Endometrium (tissue), 2 donors: ENCODE measurements around the gene FAM53A.
"Not testable (repeated sequence)": the region's sequence is repeated elsewhere in the genome, so short reads cannot be mapped to it uniquely, and the experiment has no call there.

Experiments used
- FAIRE-seq: peaks from 2 replicates; lab custom pipeline; 2012; peaks lifted over from hg19 to GRCh38; lab: Jason Lieb, UNC
- donor health status: control.
- donor health status: control.

FAM53A gene

DNA sequence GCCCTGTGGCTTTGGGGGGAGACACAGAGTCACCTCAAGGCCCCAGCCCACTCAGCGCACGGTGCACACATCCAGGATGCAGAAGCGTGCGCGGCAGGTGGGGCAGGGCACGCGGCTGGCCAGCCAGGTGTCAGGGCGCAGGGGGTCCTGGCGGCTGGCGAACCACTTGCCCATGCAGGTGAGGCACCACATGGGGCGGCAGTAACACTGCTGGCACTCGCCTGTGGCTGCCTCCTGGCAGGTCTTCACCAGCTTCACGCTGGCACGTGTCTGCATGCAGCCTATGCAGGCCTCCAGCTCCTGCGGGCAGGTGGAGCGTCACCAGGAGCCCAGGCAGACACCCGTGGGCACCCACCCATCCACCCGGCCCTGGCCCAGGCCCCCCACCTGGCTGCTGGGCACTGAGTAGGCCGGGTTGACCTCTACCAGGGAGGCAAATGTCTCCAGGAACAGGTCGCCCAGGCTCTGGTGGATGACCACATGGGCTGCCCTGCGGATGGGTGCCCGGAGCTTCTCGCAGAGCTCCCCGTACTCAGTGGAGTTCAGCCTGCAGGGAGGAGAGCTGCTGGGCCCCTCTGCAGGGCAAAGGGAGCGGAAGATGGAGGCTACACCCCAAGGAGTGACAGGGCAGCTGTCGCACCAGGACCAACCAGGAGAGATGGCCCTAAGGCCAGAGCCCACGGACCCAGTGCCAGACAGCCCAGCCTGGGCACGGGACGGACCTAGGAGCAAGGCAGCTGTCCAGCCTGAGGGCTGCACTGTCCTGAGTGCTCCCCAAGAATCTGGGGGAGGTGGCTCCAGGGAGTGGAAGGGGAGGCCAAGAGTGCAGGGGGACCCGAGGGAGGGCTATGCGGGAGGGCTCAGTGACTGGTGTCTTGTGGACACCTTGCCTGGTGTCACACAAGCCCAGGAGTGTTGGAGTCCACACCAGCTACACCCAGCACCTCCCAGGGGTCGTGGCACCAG lies 33.3 kb upstream of the FAM53A start:
- no peak for FAIRE-seq

DNA sequence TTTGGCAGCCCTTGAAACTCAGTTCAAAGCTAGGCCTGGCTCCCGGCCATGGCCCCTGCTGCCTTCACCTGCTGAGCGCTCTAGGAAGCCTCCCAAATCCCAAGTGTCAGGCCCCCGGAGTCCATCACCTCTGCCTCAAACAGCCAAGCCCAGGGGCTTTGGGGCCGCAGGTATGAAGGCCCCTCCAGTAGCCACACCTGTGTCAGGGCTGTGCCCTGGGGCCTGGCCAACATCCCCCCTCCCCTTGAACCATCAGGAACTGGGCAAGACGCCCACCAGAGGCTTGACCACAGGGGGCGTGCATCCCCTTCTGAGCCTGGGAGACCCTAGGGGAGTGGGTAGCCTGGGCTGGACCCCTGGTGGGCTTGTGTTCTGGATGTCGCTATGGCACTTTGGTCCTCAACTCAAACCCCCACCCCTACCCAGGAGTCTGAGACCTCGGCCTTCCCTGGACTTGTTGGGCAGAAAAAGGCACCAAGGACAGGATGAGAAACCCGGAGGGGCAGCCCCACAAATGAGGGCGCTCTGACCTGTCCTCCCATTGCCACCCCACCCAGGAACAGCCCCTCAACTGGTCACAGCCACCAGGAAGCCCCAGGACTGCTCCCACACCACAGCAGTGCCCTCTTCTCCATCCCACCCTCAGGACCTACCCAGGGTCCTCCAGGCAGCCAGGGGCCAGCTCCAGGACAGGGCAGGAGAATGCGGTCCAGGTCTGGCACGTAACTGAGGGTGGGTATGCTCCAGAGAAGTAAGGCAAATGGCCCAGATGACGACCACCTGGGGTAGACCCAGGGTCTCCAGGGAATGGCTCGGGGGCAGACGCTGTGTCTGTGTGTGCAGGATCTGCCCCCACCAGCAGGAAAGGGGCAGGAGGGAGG lies 32.2 kb upstream of the FAM53A start:
- no peak for FAIRE-seq

DNA sequence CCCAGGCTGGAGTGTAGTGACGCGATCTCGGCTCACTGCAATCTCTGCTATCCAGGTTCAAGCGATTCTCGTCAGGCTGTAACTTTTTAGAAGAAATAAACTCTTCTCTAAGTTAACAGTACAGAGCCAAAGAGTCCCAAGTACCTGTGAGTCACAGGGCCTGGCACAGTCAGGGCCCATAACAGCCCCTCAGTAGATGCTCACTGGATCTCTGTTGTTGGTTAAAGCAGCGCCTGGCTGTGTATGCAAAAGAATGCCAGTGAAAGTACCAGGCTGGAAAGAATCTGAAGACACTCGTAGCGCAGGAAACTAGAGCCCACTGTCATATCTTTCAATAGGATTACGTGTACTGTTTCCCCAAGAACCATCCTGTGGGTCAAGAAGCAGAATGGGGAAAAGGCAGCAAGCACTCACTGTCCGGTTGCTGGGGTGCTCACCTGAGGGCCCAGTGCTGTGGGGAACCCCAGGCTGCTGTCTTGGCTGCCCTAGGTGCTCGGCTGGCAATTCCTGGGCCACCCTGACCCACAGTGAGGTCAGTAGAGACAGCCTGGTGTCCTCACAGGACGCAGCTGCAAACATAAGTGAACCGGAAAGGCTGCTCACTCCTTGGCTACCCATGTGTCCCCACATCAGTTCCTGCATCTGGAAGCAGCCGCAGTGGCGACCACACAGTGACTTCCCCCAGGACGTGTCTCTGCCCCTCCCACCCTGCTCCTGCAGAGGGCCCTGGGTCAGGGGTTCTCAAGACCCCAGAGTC lies 31.1 kb upstream of the FAM53A start:
- no peak for FAIRE-seq

DNA sequence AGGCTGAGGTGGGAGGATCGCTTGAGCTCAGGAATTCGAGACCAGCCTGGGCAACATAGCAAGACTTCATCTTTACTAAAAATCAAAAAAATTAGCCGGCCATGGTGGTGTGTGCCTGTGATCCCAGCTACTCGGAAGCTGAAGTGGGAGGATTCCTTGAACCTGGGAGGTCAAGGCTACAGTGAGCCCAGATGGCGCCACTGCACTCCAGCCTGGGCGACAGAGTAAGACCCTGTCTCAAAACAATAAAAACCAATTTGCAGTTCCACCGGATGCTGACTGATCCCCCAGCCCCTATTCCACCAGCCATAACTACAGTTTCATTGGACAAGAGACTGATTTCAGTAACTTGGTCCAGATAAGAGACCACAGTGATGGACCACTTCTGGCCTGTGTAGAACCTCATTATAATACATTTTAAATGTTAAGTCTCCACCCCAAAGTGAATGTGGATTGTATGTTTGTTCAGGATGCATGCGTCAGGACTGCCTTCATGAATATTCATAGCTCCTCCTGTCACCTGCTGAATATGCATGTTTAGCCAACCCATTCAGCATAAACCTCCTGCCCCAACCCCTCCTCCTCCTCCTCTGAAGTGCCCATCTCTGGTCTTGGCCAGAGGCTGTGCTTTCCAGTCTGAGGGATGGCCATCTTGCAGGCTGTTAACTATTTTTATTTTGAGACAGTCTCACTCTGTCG lies 30.3 kb upstream of the FAM53A start:
- FAIRE-seq = no peak

DNA sequence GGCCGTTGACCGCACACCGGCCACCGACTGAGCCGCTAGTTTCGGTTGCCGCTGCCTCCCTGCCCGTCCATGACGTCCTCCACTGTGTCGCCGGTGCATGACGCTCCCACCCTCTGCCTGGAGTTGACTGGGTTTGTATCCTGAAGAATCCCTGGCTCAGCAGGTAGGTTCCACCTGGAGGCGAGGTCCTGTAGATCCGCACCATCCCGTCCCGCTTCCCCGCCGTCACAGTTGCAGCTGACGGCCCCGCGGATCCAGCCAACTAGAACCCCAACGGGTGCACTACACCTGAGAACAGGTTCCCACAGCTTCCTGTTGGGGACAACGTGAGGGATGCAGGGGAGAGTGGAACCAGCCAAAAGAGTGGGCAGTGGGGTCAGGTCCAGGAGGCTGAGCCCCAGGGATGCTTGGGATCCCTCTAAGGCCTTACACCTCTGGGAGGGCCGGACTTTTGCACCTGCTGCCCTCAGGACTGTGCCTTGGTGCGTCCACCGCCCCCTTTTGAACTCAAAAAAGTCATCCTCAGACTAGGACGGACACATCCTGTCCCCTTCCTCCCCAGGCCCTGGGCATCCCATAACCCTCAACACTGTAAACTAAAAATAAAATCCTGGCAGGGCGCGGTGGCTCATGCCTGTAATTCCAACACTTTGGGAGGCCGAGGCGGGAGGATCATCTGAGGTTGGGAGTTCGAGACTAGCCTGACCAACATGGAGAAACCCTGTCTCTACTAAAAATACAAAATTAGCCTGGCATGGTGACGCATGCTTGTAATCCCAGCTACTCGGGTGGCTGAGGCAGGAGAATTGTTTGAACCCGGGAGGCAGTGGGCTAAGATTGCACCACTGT lies 29.1 kb upstream of the FAM53A start:
- no peak for FAIRE-seq

DNA sequence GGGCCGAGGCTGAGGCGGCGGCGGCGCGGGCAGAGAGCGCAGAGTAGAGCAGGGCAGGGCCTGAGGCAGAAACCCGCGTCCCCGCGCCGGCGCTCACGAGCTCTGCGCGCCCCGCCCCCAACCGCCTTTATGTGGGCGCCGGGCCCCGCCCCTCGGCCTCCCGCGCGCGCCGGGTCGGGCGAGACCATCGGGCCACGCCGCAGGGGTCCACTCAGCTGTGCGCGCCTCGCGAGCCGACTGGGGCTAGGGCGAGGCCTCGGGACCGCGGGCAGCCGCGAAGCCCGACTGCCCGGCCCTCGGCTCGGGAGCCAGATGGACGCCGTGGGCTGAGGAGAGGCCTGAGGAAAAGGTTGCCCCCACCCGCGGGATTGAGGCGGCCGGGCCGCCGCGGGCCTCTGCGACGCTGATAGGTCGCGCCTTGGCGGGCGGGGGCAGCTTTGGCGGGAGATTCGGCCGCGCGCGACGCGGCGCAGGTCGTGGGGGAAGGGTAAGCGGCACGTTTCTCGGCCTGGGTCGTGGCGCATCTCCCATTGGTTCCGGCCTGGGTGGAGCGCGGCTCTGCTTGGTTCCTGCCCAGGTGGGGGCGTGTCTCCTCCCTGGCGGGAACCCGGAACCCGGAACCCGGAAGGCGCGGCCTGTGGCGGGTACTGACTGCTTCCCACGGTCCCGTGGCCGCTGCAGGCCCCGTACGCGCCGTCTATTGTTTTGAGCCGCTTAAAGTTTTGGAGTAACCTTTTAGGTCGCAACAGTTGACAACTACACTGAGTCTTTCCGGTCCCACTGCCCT lies 28.3 kb upstream of the FAM53A start, which contains the start of gene SLBP:
SLBP (minus strand) TSS at position 104 of the 787 bp plus-strand sequence. CDS start 131 bp downstream, outside the sequence.
- FAIRE-seq = no peak

DNA sequence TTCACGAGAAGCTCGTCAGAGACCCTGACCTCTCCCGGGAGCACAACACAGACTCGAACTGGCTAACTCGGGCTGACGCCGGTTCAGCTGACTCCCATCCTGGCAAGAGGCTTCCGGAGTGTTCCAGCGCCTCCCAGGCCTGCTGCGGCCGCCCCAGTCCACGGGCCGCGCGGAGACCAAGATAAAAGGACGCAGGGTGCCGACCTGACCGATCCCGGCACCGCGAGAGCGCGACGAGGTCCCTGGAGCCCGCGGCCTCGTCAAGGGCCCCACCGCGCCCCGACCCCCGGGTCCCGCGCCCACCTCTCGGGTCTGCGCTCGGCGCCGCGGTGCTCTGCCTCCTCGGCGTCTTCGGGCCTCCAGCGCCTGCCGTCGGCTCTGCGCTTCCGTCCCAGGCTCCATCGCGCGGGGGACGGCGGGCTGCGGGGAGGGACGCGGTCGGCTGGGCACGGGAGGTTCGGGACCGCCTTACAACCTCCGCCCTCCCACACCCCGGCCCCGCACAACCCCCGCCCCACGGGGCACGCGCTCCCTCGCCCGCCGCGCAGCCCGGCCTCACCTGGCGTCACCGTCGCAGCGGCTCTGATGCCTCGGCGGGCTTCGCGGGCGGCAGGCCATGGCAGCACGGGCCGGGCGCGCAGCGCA lies 27.6 kb upstream of the FAM53A start:
- FAIRE-seq = no peak

DNA sequence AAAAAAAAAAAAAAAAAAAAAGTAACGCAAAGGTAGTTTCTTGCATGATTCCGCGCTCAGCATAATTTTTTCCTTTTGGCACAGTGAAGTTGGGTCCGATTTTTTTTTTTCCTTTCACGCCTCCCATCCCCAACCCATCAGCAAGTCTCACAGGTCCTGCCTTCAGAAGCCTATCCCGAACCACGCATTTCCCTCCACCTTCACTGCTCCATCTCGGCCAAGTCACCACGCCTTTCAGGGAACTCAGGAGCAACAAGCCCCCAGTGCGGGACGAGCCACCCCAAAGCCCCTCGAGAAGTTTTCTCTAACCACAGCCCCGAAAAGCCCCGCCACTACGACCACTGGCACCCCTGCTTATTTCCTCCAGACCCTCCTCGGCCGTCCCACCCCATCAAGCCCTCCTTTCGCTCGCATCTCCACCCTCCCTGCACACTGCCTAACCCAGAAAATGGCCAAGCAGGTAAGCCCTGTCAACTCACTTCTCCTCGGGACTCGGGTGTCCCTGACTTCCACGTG lies 27.0 kb upstream of the FAM53A start:
- no peak for FAIRE-seq

DNA sequence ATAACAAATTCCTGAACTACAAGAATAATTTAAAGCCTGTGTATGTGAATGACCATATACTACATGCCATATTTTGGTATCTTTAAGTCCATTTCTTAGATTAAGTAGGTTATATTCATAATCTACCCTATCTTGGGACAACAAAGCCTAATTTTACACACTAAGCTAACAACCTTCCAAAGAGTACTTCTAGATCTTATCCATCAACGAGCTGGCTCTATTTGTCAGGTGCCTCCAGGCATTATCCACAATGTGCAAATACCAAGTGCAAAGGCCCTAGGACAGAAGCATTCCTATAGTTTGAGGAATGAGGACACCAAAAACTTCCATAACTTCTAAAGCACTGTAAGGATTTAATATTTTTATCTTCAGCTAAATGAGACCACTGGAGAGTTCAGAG lies 24.5 kb upstream of the FAM53A start:
- FAIRE-seq = no peak

DNA sequence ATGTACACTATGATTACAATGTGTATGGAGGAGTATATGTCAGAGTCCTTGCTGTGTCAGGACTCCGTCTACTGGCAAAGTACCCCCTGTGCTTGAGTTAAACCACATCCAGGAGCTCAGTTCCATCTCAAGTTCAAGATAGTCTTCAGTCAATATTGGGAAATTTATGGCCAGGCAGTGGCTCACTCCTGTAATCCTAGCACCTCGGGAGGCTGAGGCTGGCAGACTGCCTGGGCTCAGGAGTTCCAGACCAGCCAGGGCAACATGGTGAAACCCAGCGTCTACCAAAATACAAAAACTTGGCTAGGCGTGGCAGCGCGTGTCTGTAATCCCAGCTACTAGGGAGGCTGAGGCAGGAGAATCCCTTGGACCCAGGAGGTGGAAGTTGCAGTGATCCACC lies 22.2 kb upstream of the FAM53A start:
- no peak for FAIRE-seq

DNA sequence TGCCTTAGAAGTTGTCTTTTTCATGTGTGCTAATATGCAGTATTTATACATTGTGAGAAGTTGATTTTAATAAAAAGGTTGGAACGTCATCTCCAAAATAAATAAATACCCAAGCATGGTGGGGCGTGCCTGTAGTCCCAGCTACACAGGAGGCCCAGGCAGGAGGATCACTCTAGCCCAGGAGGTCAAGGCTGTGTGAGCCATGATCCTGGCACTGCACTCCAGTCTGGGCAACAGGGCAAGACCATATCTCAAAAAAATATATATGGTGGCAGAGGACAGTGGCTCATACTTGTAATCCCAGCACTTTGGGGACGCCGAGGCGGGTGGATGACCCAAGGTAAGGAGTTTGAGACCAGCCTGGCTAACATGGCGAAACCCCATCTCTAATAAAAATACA lies 21.6 kb upstream of the FAM53A start:
- no peak for FAIRE-seq

DNA sequence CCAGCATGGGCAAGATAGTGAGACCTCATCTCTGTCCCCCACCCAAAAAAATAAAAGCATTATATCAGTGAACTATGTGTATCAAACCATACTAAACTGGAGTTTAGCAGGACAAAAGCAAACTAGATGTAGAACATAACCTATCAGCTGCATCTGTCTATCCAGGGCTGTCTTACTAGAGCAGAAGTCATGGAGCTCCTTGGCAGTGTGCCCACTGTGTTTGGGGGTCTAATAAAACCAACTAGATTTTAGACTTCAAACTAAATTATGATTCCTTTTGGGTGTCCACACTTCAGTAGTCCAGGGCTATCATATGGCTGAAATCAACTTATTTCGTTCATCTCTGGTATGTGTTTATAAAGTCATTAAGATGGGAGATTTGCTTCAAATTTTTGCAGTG lies 19.8 kb upstream of the FAM53A start:
- no peak for FAIRE-seq

DNA sequence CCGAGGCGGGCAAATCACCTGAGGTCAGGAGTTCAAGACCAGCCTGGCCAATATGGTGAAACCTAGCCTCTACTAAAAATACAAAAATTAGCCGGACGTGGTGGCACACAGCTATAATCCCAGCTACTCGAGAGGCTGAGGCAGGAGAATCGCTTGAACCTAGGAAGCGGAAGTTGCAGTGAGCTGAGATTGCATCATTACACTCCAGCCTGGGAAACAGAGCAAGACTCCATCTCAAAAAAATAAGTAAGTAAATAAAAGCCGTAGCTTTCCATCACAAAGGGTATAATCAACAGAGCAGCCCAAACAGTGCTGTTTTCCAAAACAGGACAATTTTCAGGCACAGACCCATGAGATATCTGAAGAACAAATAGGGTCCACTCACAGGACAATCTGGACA lies 17.6 kb upstream of the FAM53A start:
- not testable (repeated sequence) for FAIRE-seq

DNA sequence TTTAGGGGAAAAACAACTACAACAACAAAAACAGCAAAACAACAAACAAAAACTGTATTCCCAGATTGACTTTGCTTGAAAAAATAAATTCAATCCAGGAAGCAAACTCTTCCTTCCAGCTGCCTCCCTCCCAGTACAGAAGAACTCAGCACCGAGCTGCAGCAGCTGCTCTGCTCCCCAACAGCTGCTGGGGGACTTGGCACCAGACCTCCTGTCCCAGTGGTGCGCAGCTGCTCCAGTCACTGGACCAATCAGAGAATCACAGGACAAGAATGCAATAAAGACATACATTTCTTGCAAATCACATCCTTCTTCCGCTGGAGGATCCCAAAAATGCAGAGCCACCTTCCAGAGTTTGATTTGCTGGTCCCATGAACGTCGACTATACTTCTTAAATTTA lies 11.8 kb upstream of the FAM53A start:
- peak; percentile 26 for FAIRE-seq

DNA sequence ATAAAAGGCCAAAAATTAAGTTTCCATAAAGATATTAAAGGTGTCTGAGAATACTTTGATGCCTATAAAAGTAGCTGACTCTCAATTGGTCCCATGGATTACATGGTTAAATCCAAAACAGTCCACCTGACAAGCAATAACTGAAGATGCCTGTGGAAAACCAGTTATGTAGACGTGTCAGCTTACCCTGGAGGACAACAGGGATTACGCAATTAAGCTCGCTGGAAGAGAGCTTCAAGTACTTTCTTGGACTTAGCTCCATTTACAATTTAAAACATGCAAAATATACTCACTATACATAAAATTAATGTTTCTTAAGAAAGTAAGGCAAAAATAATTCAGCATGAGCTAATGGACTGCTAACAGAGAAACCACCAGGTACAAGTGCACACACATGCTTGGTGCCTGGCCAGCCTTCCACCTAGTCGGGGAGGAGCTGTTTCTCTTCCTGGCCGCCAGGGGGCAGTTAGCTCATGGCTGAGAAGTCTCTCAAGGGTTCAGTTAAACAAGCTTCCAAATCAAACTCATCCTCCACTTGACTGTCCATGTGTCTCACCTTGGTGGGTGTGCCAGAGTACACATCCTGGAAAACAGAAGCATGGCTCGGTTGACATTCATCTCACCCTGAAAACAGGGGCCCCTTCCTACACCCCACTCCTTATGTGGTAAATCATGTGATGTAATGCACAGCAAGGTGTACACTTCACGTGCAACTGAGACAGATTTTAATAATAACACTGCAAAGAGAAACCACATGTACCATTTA lies 9.2 kb upstream of the FAM53A start:
- no peak for FAIRE-seq

DNA sequence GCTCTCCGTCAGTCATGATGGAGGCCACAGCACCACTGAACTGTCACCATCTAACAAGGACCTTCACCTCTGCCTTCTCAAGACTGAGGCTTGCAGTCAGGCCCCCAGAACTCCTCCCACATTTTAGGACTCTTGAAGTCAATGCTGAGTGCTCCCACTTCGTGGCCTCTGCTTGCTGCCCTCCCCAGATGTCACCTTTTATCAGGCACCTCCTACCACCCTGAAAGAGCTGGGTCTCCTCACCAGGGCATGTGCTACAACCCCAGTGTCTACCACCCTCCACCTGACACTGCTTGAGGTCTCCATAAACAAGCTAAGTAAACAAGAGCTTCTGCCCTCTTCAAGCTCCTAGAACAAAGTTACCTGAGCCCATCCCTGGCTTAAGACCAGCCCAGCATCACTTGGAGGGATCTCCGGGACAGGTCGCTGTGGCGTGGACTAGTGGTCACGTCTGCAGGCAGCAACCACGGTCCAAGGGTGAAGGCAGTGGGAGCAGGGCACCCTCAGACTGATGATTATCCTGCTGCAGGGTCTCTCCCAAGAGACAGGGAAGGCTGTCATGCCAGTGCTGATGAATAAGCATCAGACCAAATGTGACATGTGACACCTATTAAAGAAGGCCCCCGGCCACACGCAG lies 7.7 kb upstream of the FAM53A start:
- no peak for FAIRE-seq

DNA sequence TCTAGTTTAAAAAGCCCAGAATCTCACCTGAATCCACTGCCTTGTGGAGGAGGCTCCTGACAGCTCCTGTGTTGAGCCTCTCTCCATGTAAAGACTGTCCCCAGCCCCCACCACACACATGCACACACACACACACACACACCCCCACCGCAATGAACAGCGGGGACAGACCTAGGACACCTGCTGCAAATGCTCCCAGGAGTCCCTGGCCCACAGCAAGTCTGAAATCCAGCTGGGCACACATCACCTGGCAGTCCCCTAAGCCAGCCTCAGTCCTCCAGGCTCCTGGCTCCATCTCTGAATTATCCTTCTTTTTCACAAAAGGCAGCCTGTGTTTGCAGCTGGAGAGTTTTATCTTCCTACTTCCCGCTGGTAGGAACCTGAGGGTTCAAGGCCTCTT lies 6.6 kb upstream of the FAM53A start:
- FAIRE-seq = no peak
